Esophagus squamous epithelium (tissue), 5 donors: ENCODE measurements around the gene RAB40B. TPM values are rescaled to one million over a fixed set of nuclear protein-coding genes. Genes with fewer than 3 reads are reported as not detected.

Experiments used
- DNase-seq: peaks from one replicate; lab custom pipeline; 2025; lab: John Stamatoyannopoulos, UW
- H3K27ac ChIP-seq, 4 donors: fragments of 200-600 bp; sonication (generic); one replicate each; pipeline ENCODE4 v1.5.1; 2016 to 2019; ENCODE audit warnings: mild to moderate bottlenecking in 1 of 4
- H3K27me3 ChIP-seq, 4 donors: fragments of 200-600 bp; sonication (generic); 1 replicate in 3 of 4; 2 replicates in 1 of 4; pipeline versions ENCODE4 v1.5.1 to v1.6.0; 2017 to 2021; ENCODE audit warnings: antibody characterized with exemption in 1 of 4
- H3K36me3 ChIP-seq, 3 donors: fragments of 200-600 bp; sonication (generic); one replicate each; pipeline ENCODE4 v1.5.1; 2016 to 2019
- H3K4me1 ChIP-seq, 3 donors: fragments of 200-600 bp; sonication (generic); one replicate each; pipeline ENCODE4 v1.5.1; 2017 to 2019
- H3K4me3 ChIP-seq, 4 donors: fragments of 200-600 bp; sonication (generic); 1 replicate in 3 of 4; 2 replicates in 1 of 4; pipeline ENCODE4 v1.5.1; 2016 to 2019; ENCODE audit warnings: mild to moderate bottlenecking in 2 of 4, moderate library complexity in 1 of 4
- H3K9me3 ChIP-seq, 3 donors: fragments of 200-600 bp; sonication (generic); one replicate each; pipeline ENCODE4 v1.5.1; 2016 to 2019
- POLR2A ChIP-seq, 4 donors: fragments of 450-650 bp; IDR thresholded peaks; one replicate each; pipeline ENCODE4 v1.6.1; 2017; ENCODE audit warnings: antibody characterized with exemption in 4 of 4, mild to moderate bottlenecking in 4 of 4, moderate library complexity in 3 of 4
- WGBS, 2 donors: methylation state at CpG; one replicate each; pipeline ENCODE4 v1.1.5; 2018; 5-methylcytosine and 5-hydroxymethylcytosine counted together
- intact Hi-C: fragments of 100-400 bp; cut with DNase I; formaldehyde crosslinking; loops from one replicate; pipeline ENCODE4 v1.15.0; 2022
- total RNA-seq, 4 donors: library from RNA; depleted of rRNA; stranded (reverse); fragments of >200 nt; gene quantifications; one replicate each; pipeline ENCODE4 v1.1.0, GENCODE V29; 2016
- TF ChIP-seq, protein P1 (sequence below), 6 experiments: fragments of 450-650 bp in 4 of 6; fragments of 200-600 bp in 2 of 6; sonication (generic) in 2 of 6; IDR thresholded peaks; one replicate each; pipeline ENCODE4 v1.5.1; 2016 to 2019; ENCODE audit warnings: antibody characterized with exemption in 6 of 6, mild to moderate bottlenecking in 4 of 6, moderate library complexity in 4 of 6
- donor health status: DM: yes; HTN: yes; CAD: no.

Gene RAB40B
- total RNA-seq, 4 donors from 2014 or later: 3.4 to 20.8 (median 9.8) TPM

DNA sequence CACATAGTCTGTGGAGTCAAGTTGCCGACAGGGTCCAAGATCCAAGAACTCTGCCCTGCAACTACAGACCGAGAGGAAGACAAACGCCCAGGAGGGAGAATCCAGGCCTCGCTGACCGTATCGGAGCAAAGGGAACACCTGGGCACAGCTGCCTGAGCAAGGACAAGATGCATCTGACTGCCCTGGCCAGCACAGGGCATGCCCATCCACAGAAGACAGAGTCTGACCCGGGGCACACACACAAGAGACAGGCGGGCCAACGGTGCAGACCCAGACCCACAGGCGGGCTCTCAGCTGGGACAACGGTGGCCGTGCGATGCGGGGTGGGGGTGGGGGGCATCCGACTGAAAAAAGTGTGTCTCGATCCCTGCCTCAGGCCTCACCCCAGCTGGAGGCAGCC lies 6.2 kb downstream of the RAB40B start:
- H3K4me3 ChIP-seq: no peak overlapping the region
- peaks cover 5 to 7% (median 5%) of the 10 kb centered on the region in 3 donors for H3K4me1 ChIP-seq
- WGBS, 2 donors: 90 to 100% methylated on average over 2 to 5 of the region's 16 CpGs
- TF ChIP-seq, protein P1, sequence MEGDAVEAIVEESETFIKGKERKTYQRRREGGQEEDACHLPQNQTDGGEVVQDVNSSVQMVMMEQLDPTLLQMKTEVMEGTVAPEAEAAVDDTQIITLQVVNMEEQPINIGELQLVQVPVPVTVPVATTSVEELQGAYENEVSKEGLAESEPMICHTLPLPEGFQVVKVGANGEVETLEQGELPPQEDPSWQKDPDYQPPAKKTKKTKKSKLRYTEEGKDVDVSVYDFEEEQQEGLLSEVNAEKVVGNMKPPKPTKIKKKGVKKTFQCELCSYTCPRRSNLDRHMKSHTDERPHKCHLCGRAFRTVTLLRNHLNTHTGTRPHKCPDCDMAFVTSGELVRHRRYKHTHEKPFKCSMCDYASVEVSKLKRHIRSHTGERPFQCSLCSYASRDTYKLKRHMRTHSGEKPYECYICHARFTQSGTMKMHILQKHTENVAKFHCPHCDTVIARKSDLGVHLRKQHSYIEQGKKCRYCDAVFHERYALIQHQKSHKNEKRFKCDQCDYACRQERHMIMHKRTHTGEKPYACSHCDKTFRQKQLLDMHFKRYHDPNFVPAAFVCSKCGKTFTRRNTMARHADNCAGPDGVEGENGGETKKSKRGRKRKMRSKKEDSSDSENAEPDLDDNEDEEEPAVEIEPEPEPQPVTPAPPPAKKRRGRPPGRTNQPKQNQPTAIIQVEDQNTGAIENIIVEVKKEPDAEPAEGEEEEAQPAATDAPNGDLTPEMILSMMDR (IDR thresholded peaks at IDR 0.05): no peak
- TF ChIP-seq POLR2A (IDR thresholded peaks at IDR 0.05): no peak
- intact Hi-C loops: no loop called here
- no peak for DNase-seq
- no peak overlapping the region for H3K27ac ChIP-seq
- H3K36me3 ChIP-seq: peaks cover 0 to 29% (median 0%) of the 10 kb centered on the region in 3 donors
- H3K9me3 ChIP-seq: peaks cover 0 to 13% (median 8%) of the 10 kb centered on the region in 3 donors
- H3K27me3 ChIP-seq: no peaks in the 10 kb centered on the region

DNA sequence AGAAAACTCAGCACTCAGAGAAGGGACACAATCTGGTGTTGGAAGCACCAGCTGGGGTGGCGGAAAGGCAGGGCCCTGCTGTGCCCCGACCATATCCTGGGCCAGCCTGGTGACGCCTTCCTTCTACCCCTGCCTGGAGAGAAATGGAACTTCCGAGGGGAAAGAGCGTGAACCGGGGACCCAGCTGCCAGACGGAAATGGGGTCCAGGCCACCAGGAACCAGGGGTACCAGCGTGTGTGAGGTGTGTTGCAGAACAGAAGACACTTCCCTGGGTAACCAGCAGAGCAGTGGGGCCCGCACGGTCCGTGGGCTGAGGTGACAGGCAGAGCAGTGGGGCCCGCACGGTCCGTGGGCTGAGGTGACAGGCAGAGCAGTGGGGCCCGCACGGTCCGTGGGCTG lies 6.8 kb downstream of the RAB40B start:
- peaks cover 0 to 13% (median 8%) of the 10 kb centered on the region in 3 donors for H3K9me3 ChIP-seq
- TF ChIP-seq POLR2A (IDR thresholded peaks at IDR 0.05): no peak
- TF ChIP-seq, protein P1 (IDR thresholded peaks at IDR 0.05): no peak
- no peak overlapping the region for H3K27ac ChIP-seq
- intact Hi-C loops: no loop called here
- WGBS, 2 donors: 85 to 91% methylated on average over 7 to 12 of the region's 17 CpGs
- no peak overlapping the region for H3K4me3 ChIP-seq
- DNase-seq: no peak
- no peaks in the 10 kb centered on the region for H3K27me3 ChIP-seq
- H3K4me1 ChIP-seq: peaks cover 0 to 2% (median 0%) of the 10 kb centered on the region in 3 donors
- peaks cover 0 to 29% (median 0%) of the 10 kb centered on the region in 3 donors for H3K36me3 ChIP-seq

DNA sequence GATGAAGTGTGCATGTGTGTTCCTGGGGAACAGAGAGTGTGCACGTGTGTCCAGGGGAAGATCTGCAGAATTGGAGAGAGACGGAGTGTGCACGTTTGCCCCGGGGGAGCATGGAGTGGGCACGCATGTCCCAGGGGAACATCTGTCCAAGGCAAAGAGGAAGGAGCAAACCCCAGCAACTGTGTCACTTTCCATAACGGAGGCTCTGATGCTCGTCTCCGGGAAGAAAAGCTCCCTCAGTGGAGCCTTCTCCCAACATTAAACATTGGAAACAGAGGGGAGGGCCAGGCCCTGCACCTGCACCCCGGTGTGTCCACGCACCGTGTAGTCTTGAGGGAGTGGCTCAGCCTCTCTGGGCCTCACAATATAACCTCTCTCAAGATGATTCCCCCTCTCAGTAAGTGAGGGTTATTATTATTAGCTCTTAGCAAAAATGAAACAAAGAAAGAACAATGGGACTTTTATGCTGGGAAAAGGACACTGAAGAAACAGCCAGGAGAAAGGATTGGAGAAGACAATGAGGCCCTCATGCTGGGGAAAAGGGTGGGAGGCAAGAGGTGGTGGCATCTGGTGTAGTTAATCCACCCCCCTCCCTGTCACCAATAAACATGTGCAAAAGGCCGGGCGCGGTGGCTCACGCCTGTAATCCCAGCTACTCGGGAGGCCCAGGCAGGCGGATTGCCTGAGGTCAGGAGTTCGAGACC lies 7.6 kb downstream of the RAB40B start:
- H3K27me3 ChIP-seq: no peaks in the 10 kb centered on the region
- H3K36me3 ChIP-seq: peaks cover 0 to 29% (median 0%) of the 10 kb centered on the region in 3 donors
- intact Hi-C loops: no loop called here
- WGBS, 2 donors: 77 to 83% methylated on average over 14 to 16 of the region's 18 CpGs
- H3K27ac ChIP-seq: no peak overlapping the region
- no peak for DNase-seq
- H3K4me3 ChIP-seq: no peak overlapping the region
- no peaks in the 10 kb centered on the region for H3K4me1 ChIP-seq
- H3K9me3 ChIP-seq: peaks cover 0 to 13% (median 8%) of the 10 kb centered on the region in 3 donors
- TF ChIP-seq, protein P1 (IDR thresholded peaks at IDR 0.05): no peak
- TF ChIP-seq POLR2A (IDR thresholded peaks at IDR 0.05): no peak

DNA sequence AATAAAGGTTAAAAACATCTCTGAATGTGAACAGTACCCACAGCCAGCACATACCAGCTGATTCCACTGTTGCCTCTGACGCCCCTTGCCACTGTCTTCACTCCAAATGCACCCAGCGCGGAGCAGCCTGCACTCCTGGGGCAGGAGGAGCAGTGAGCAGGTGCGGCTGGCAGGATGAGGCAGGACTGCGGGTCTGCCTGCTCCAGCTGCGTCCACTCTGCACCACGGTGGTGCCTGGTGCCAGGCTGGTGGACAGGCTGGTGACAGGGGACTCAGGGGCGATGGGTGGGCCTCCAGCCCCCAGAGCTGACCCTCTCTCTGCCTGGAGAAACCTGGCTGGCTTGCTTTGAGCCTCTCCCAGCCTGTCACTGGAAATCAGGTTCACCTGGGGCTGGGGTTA lies 9.4 kb downstream of the RAB40B start:
- intact Hi-C loops: no loop called here
- Histone ChIP-seq H3K4me3 (no peak overlapping the region), H3K4me1 (no peaks in the 10 kb centered on the region), H3K36me3 (peaks cover 0 to 24% (median 0%) of the 10 kb centered on the region in 3 donors), H3K9me3 (peaks cover 0 to 1% (median 0%) of the 10 kb centered on the region in 3 donors), H3K27ac (no peak overlapping the region), H3K27me3 (no peaks in the 10 kb centered on the region)
- DNase-seq: no peak
- 92 to 95% methylated on average over 3 to 4 of the region's 8 CpGs for WGBS, 2 donors
- no peak for TF ChIP-seq POLR2A (IDR thresholded peaks at IDR 0.05)
- TF ChIP-seq, protein P1 (IDR thresholded peaks at IDR 0.05): no peak

DNA sequence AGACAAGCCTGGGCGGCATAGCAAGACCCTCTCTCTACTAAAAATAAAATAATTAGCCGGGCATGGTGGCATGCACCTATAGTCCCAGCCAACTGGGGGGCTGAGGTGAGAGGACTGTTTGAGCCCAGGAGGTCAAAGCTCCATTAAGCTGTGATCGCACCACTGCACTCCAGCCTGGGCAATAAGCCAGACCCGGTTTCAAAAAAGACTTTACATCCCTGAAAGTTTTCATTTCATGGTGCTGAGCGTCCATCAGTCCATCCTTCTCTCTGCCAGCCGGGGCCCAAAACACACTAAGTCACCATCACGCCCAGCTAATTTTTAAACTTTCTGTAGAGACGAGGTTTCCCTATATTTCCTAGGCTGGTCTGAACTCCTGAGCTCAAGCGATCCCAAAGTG lies 10.6 kb downstream of the RAB40B start:
- no peaks in the 10 kb centered on the region for H3K4me1 ChIP-seq
- intact Hi-C loops: no loop called here
- H3K27me3 ChIP-seq: no peaks in the 10 kb centered on the region
- H3K27ac ChIP-seq: peak overlapping the region in 1 of 4 donors; percentile 6
- H3K4me3 ChIP-seq: no peak overlapping the region
- no peak for TF ChIP-seq POLR2A (IDR thresholded peaks at IDR 0.05)
- TF ChIP-seq, protein P1 (IDR thresholded peaks at IDR 0.05): no peak
- DNase-seq: no peak
- H3K9me3 ChIP-seq: no peaks in the 10 kb centered on the region
- 91 to 94% methylated on average over 5 to 8 of the region's 9 CpGs for WGBS, 2 donors
- peaks cover 0 to 24% (median 0%) of the 10 kb centered on the region in 3 donors for H3K36me3 ChIP-seq
